Right lung (tissue), 10 donors: ENCODE data around the gene RIMKLA. TPM values are rescaled to one million over a fixed set of nuclear protein-coding genes. Genes with fewer than 3 reads are reported as not detected.

Source experiments
- DNase-seq, 2 donors: peaks; one replicate each; pipeline ENCODE4 v3.0.0-alpha.2; 2013
- long read RNA-seq, 8 donors: transcript quantifications; one replicate each; lab custom pipeline, GENCODE V29; 2026
- polyA plus RNA-seq, 5 donors: library from polyadenylated mRNA; unstranded; fragments of 120-200 nt; gene quantifications; one replicate each; pipeline versions ENCODE4 v1.2.1 to v1.2.3, GENCODE V29; 2013; ENCODE audit warnings: inconsistent platforms in 1 of 5, low replicate concordance in 1 of 5; ENCODE audit not compliant: insufficient read length in 5 of 5, insufficient read depth in 1 of 5

The RIMKLA gene
- polyA plus RNA-seq: under 1 TPM; 0.38 to 0.84 (median 0.73) TPM
- long read RNA-seq, donor 1: 0 reads
- long read RNA-seq, donor 2: 0 reads
- long read RNA-seq, donor 3: 0 reads
- long read RNA-seq, donor 4: 0 reads
- long read RNA-seq, donor 5, full-length matches to known transcripts: 1 of 1 reads
- long read RNA-seq, donor 5, partial matches to known transcripts: 0 of 1 reads
- long read RNA-seq, donor 5, other reads (novel, unspliced or antisense): 0 of 1 reads
- long read RNA-seq, donor 6, full-length matches to known transcripts: 1 of 1 reads
- long read RNA-seq, donor 6, partial matches to known transcripts: 0 of 1 reads
- long read RNA-seq, donor 6, other reads (novel, unspliced or antisense): 0 of 1 reads
- long read RNA-seq, donor 7: 0 reads
- long read RNA-seq, donor 8: 0 reads

GRCh38 chr1:42380586-42381279 is at the start of gene RIMKLA:
Gene RIMKLA (plus strand): TSS chr1:42380792. CDS start chr1:42380935, 143 bp downstream.
- DNase-seq: peak in 1 of 2 donors; percentile 26

- no peak for DNase-seq
Observed at GRCh38 chr1:42332877-42333276, 47.7 kb upstream of the RIMKLA start.

GRCh38 chr1:42333662-42334239 is 46.8 kb upstream of the RIMKLA start:
- DNase-seq: no peak

GRCh38 chr1:42334240-42335049 is 46.1 kb upstream of the RIMKLA start:
- DNase-seq: peak in 1 of 2 donors; percentile 45

- DNase-seq: peak; percentile 96 to 97
Observed at GRCh38 chr1:42335050-42335808, 45.4 kb upstream of the RIMKLA start, which contains the start of gene FOXJ3. Gene FOXJ3 (minus strand): TSS chr1:42335235. CDS start chr1:42311093, 24,142 bp downstream.

GRCh38 chr1:42335809-42336518 is 44.6 kb upstream of the RIMKLA start:
- DNase-seq: peak in 1 of 2 donors; percentile 51

- DNase-seq: no peak
Observed at GRCh38 chr1:42336978-42337377, 43.6 kb upstream of the RIMKLA start.

- no peak for DNase-seq
Observed at GRCh38 chr1:42340093-42340492, 40.5 kb upstream of the RIMKLA start.

GRCh38 chr1:42340901-42341300 is 39.7 kb upstream of the RIMKLA start:
- DNase-seq: no peak

GRCh38 chr1:42343049-42343448 is 37.5 kb upstream of the RIMKLA start:
- no peak for DNase-seq

- DNase-seq: no peak
Observed at GRCh38 chr1:42348498-42348897, 32.1 kb upstream of the RIMKLA start.

GRCh38 chr1:42350086-42350485 is 30.5 kb upstream of the RIMKLA start:
- no peak for DNase-seq

GRCh38 chr1:42358791-42359190 is 21.8 kb upstream of the RIMKLA start:
- no peak for DNase-seq

- DNase-seq: no peak
Observed at GRCh38 chr1:42359466-42359865, 21.1 kb upstream of the RIMKLA start.

- DNase-seq: no peak
Observed at GRCh38 chr1:42364089-42364488, 16.5 kb upstream of the RIMKLA start.

GRCh38 chr1:42364542-42364941 is 16.1 kb upstream of the RIMKLA start:
- no peak for DNase-seq

- no peak for DNase-seq
Observed at GRCh38 chr1:42365118-42365517, 15.5 kb upstream of the RIMKLA start.

GRCh38 chr1:42368096-42368795 is 12.3 kb upstream of the RIMKLA start:
- DNase-seq: no peak

- no peak for DNase-seq
Observed at GRCh38 chr1:42369471-42369870, 11.1 kb upstream of the RIMKLA start.
